Smooth muscle cell (in vitro differentiated cells): ENCODE data around the gene STRIP2. TPM values are rescaled to one million over a fixed set of nuclear protein-coding genes. Genes with fewer than 3 reads are reported as not detected.

Experiments used
- DNase-seq: peaks from one replicate; lab custom pipeline; 2025; ENCODE audit not compliant: unreplicated experiment; lab: John Stamatoyannopoulos, UW
- H2AFZ ChIP-seq: fragments of 200-600 bp; sonication (generic); 2 replicates; pipeline ENCODE4 v1.6.0; 2016; ENCODE audit warnings: antibody characterized with exemption, low read depth, mild to moderate bottlenecking
- H3F3A ChIP-seq: fragments of 200-600 bp; sonication (generic); 2 replicates; pipeline ENCODE4 v1.6.0; 2017; ENCODE audit warnings: antibody characterized with exemption, low read depth
- H3K27ac ChIP-seq: fragments of 200-600 bp; sonication (generic); 2 replicates; pipeline ENCODE4 v1.5.1; 2016; ENCODE audit warnings: low read depth, mild to moderate bottlenecking
- H3K27me3 ChIP-seq: fragments of 200-600 bp; sonication (generic); 2 replicates; pipeline ENCODE4 v1.6.1; 2016; ENCODE audit warnings: low read depth, mild to moderate bottlenecking
- H3K36me3 ChIP-seq: fragments of 200-600 bp; sonication (generic); 2 replicates; pipeline ENCODE4 v1.5.1; 2016; ENCODE audit warnings: low read depth
- H3K4me1 ChIP-seq: fragments of 200-600 bp; sonication (generic); 2 replicates; pipeline ENCODE4 v1.5.1; 2016; ENCODE audit warnings: low read depth
- H3K4me2 ChIP-seq: fragments of 200-600 bp; sonication (generic); 2 replicates; pipeline ENCODE4 v1.6.0; 2016; ENCODE audit warnings: mild to moderate bottlenecking
- H3K4me3 ChIP-seq: fragments of 200-600 bp; sonication (generic); 2 replicates; pipeline ENCODE4 v1.5.1; 2016; ENCODE audit warnings: mild to moderate bottlenecking
- H3K79me2 ChIP-seq: fragments of 200-600 bp; sonication (generic); 2 replicates; pipeline ENCODE4 v1.6.0; 2016; ENCODE audit warnings: low read depth, mild to moderate bottlenecking
- H3K9ac ChIP-seq: fragments of 200-600 bp; sonication (generic); 2 replicates; pipeline ENCODE4 v1.6.0; 2016; ENCODE audit warnings: low read depth
- H3K9me3 ChIP-seq: fragments of 200-600 bp; sonication (generic); replicated peaks from 2 replicates; pipeline ENCODE4 v1.5.1; 2016; ENCODE audit warnings: low read depth
- H4K20me1 ChIP-seq: fragments of 200-600 bp; sonication (generic); 2 replicates; pipeline ENCODE4 v1.6.0; 2016; ENCODE audit warnings: low read depth
- WGBS: methylation state at CpG from one replicate; pipeline ENCODE4 v1.1.7; 2016; ENCODE audit warnings: low lambda C conversion rate; 5-methylcytosine and 5-hydroxymethylcytosine counted together
- polyA plus RNA-seq: library from polyadenylated mRNA; unstranded; fragments of >200 nt; fragmentation: Nextera tagmentation; extraction: Ambion mirVana; gene quantifications from 2 replicates; pipeline ENCODE4 v1.2.1, GENCODE V29; 2016
- total RNA-seq: library from RNA; depleted of rRNA; stranded (reverse); fragments of >200 nt; gene quantifications from 2 replicates; pipeline ENCODE4 v1.2.3, GENCODE V29; 2014
- TF ChIP-seq, protein P1 (sequence below): fragments of 200-600 bp; sonication (generic); IDR thresholded peaks from 2 replicates; pipeline ENCODE4 v1.5.1; 2017; ENCODE audit warnings: borderline replicate concordance, mild to moderate bottlenecking, antibody characterized with exemption; ENCODE audit not compliant: insufficient read depth, poor library complexity, severe bottlenecking

Gene STRIP2
- total and polyA plus RNA-seq, 2 experiments from 2014 or later = 0.39 to 6.9 TPM

GRCh38 chr7:129394982-129395914, 39.0 kb upstream of the STRIP2 start:
- Histone ChIP-seq H3K79me2 (no peaks in the 10 kb centered on the region), H3K27me3 (no peaks in the 10 kb centered on the region), H3K9me3 (no peaks in the 10 kb centered on the region), H3K9ac (no peak overlapping the region), H3K4me3 (no peak overlapping the region), H4K20me1 (no peaks in the 10 kb centered on the region), H3K36me3 (no peaks in the 10 kb centered on the region), H3K4me2 (no peak overlapping the region), H3K27ac (no peak overlapping the region), H3K4me1 (no peaks in the 10 kb centered on the region), H3F3A (no peaks in the 10 kb centered on the region), H2AFZ (no peak overlapping the region)
- WGBS = 92% methylated on average over 4 of the region's 4 CpGs
- TF ChIP-seq, protein P1, sequence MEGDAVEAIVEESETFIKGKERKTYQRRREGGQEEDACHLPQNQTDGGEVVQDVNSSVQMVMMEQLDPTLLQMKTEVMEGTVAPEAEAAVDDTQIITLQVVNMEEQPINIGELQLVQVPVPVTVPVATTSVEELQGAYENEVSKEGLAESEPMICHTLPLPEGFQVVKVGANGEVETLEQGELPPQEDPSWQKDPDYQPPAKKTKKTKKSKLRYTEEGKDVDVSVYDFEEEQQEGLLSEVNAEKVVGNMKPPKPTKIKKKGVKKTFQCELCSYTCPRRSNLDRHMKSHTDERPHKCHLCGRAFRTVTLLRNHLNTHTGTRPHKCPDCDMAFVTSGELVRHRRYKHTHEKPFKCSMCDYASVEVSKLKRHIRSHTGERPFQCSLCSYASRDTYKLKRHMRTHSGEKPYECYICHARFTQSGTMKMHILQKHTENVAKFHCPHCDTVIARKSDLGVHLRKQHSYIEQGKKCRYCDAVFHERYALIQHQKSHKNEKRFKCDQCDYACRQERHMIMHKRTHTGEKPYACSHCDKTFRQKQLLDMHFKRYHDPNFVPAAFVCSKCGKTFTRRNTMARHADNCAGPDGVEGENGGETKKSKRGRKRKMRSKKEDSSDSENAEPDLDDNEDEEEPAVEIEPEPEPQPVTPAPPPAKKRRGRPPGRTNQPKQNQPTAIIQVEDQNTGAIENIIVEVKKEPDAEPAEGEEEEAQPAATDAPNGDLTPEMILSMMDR = no peak
- DNase-seq = no peak

GRCh38 chr7:129401228-129401966, 32.8 kb upstream of the STRIP2 start:
- Histone ChIP-seq H3K9me3 (no peaks in the 10 kb centered on the region), H3K4me2 (no peak overlapping the region), H3K4me1 (no peaks in the 10 kb centered on the region), H3K9ac (no peak overlapping the region), H3K27ac (no peak overlapping the region), H4K20me1 (no peaks in the 10 kb centered on the region), H3K27me3 (no peaks in the 10 kb centered on the region), H3K36me3 (no peaks in the 10 kb centered on the region), H2AFZ (no peak overlapping the region), H3K79me2 (no peaks in the 10 kb centered on the region), H3K4me3 (no peak overlapping the region), H3F3A (no peaks in the 10 kb centered on the region)
- WGBS = 95% methylated on average over 1 of the region's 1 CpG
- TF ChIP-seq, protein P1 = no peak
- no peak for DNase-seq

- WGBS = 79% methylated on average over 3 of the region's 3 CpGs
These were observed 32.0 kb upstream of the STRIP2 start for GRCh38 chr7:129401967-129402860.

More at GRCh38 chr7:129401967-129402860, 32.0 kb upstream of the STRIP2 start:
- no peaks in the 10 kb centered on the region for H3K79me2 ChIP-seq
- no peaks in the 10 kb centered on the region for H3K27me3 ChIP-seq
- H3K4me1 ChIP-seq = no peaks in the 10 kb centered on the region
- TF ChIP-seq, protein P1 = no peak
- no peak overlapping the region for H3K4me2 ChIP-seq
- DNase-seq = no peak
- H3K27ac ChIP-seq = no peak overlapping the region
- no peaks in the 10 kb centered on the region for H3F3A ChIP-seq
- no peak overlapping the region for H3K9ac ChIP-seq
- H3K4me3 ChIP-seq = no peak overlapping the region
- no peaks in the 10 kb centered on the region for H4K20me1 ChIP-seq
- H3K36me3 ChIP-seq = no peaks in the 10 kb centered on the region
- H3K9me3 ChIP-seq = no peaks in the 10 kb centered on the region
- no peak overlapping the region for H2AFZ ChIP-seq
